PC-3 (cell line): ENCODE measurements around the gene PDLIM7. TPM values are rescaled to one million over a fixed set of nuclear protein-coding genes. Genes with fewer than 3 reads are reported as not detected.

Experiments
- ATAC-seq: fragments of 200-7000 bp; cut with Tn5 transposase; 2 replicates; pipeline ENCODE4 v1.9.1; 2020; ENCODE audit warnings: mild to moderate bottlenecking, moderate library complexity
- BruUV-seq: library from RNA; stranded (reverse); fragments of 400-500 nt; replicated peaks from 2 replicates; lab custom pipeline; 2021; lab: Mats Ljungman, UMichigan
- CTCF ChIA-PET: fragments of 300-600 bp; sonication (Branson Sonifier 250); formaldehyde crosslinking; loops from one replicate; lab custom pipeline; 2022; ENCODE audit warnings: antibody characterized with exemption; lab: Charles Lee
- POLR2A ChIA-PET: fragments of 300-600 bp; sonication (Branson Sonifier 250); formaldehyde crosslinking; loops from one replicate; lab custom pipeline; 2022; ENCODE audit warnings: antibody characterized with exemption; ENCODE audit not compliant: unreplicated experiment; lab: Charles Lee
- DNase-seq: peaks from one replicate; pipeline ENCODE4 v3.0.0-alpha.2; 2015
- H2AFZ ChIP-seq: fragments of 300-600 bp; sonication (generic); 2 replicates; pipeline ENCODE4 v1.6.0; 2016; ENCODE audit warnings: antibody characterized with exemption, low read length
- H3F3A ChIP-seq: fragments of 300-600 bp; sonication (generic); one replicate; pipeline ENCODE4 v1.6.0; 2017; ENCODE audit warnings: antibody characterized with exemption, low read length, control low read depth, mild to moderate bottlenecking; ENCODE audit not compliant: unreplicated experiment
- H3K27ac ChIP-seq: fragments of 300-600 bp; sonication (generic); 2 replicates; pipeline ENCODE4 v1.5.1; 2016; ENCODE audit warnings: mild to moderate bottlenecking, low read length
- H3K27me3 ChIP-seq: fragments of 300-600 bp; sonication (generic); 2 replicates; pipeline ENCODE4 v1.6.1; 2016; ENCODE audit warnings: low read length, mixed read lengths
- H3K36me3 ChIP-seq: fragments of 300-600 bp; sonication (generic); 2 replicates; pipeline ENCODE4 v1.6.1; 2016; ENCODE audit warnings: low read depth, mixed run types, low read length, mixed read lengths
- H3K4me1 ChIP-seq: fragments of 300-600 bp; sonication (generic); 2 replicates; pipeline ENCODE4 v1.5.1; 2016; ENCODE audit warnings: low read length; ENCODE audit not compliant: insufficient read depth
- H3K4me2 ChIP-seq: fragments of 300-600 bp; sonication (generic); 2 replicates; pipeline ENCODE4 v1.6.0; 2016; ENCODE audit warnings: low read length
- H3K4me3 ChIP-seq: fragments of 300-600 bp; sonication (generic); 2 replicates; pipeline ENCODE4 v1.5.1; 2016; ENCODE audit warnings: mild to moderate bottlenecking, low read length, mixed read lengths
- H3K79me2 ChIP-seq: fragments of 300-600 bp; sonication (generic); 2 replicates; pipeline ENCODE4 v1.6.1; 2017; ENCODE audit warnings: low read length, mixed read lengths
- H3K9ac ChIP-seq: fragments of 300-600 bp; sonication (generic); 2 replicates; pipeline ENCODE4 v1.6.0; 2016; ENCODE audit warnings: mild to moderate bottlenecking, low read length
- H3K9me2 ChIP-seq: fragments of 300-600 bp; sonication (generic); replicated peaks from 2 replicates; pipeline ENCODE4 v1.6.1; 2016; ENCODE audit warnings: mixed run types, low read length, mixed read lengths
- H3K9me3 ChIP-seq: fragments of 300-600 bp; sonication (generic); 2 replicates; pipeline ENCODE4 v1.6.1; 2016; ENCODE audit warnings: low read length, mixed read lengths
- H4K20me1 ChIP-seq: fragments of 300-600 bp; sonication (generic); 2 replicates; pipeline ENCODE4 v1.6.1; 2016; ENCODE audit warnings: low read length, mixed read lengths
- CTCF ChIP-seq: fragments of 300-600 bp; sonication (generic); conservative IDR thresholded peaks from 2 replicates; pipeline ENCODE4 v1.5.1; 2017; ENCODE audit warnings: antibody characterized with exemption, low read depth, mild to moderate bottlenecking, low read length
- EZH2 ChIP-seq: fragments of 300-600 bp; sonication (generic); IDR thresholded peaks from one replicate; pipeline ENCODE4 v1.6.1; 2017; ENCODE audit warnings: antibody characterized with exemption, mild to moderate bottlenecking, low read length; ENCODE audit not compliant: unreplicated experiment
- EZH2phosphoT487 ChIP-seq: fragments of 300-600 bp; sonication (generic); IDR thresholded peaks from 2 replicates; pipeline ENCODE4 v1.6.1; 2018; ENCODE audit warnings: mild to moderate bottlenecking, antibody characterized with exemption, low read length, borderline replicate concordance
- intact Hi-C: fragments of 100-400 bp; cut with micrococcal nuclease; formaldehyde crosslinking; loops from 2 replicates; pipeline ENCODE4 v1.9.0; 2023
- total RNA-seq: library from RNA; depleted of rRNA; stranded (reverse); fragments of >200 nt; gene quantifications from 2 replicates; pipeline ENCODE4 v1.2.3, GENCODE V29; 2014

The PDLIM7 gene
- total RNA-seq, 1 experiment from 2014 or later: 159 TPM

GRCh38 chr5:177479774-177480173 lies 17.6 kb downstream of the PDLIM7 start:
- no TSS peak for BruUV-seq
- H3K4me2 ChIP-seq: no peak overlapping the region
- no peaks in the 10 kb centered on the region for H3K27me3 ChIP-seq
- H3K79me2 ChIP-seq: no peaks in the 10 kb centered on the region
- no peaks in the 10 kb centered on the region for H3K9me2 ChIP-seq
- ChIA-PET POLR2A (no interaction called here), CTCF (no interaction called here)
- H3K9ac ChIP-seq: no peak overlapping the region
- DNase-seq (peak; percentile 1), ATAC-seq (no peak)
- TF ChIP-seq EZH2phosphoT487: no peak
- no peak for TF ChIP-seq CTCF
- no peak for TF ChIP-seq EZH2
- intact Hi-C loops: no loop called here
- no peak overlapping the region for H2AFZ ChIP-seq
- no peaks in the 10 kb centered on the region for H3K4me1 ChIP-seq
- H3K27ac ChIP-seq: no peak overlapping the region
- H3K9me3 ChIP-seq: no peaks in the 10 kb centered on the region
- H3F3A ChIP-seq: peaks cover 3% of the 10 kb centered on the region
- no peaks in the 10 kb centered on the region; the same call in 1 of the 2 replicates for H3K36me3 ChIP-seq
- H4K20me1 ChIP-seq: no peaks in the 10 kb centered on the region
- no peak overlapping the region for H3K4me3 ChIP-seq

- no peak overlapping the region for H3K4me2 ChIP-seq
- no TSS peak for BruUV-seq
These were observed 18.4 kb downstream of the PDLIM7 start for GRCh38 chr5:177478711-177479646.

More at GRCh38 chr5:177478711-177479646, 18.4 kb downstream of the PDLIM7 start:
- H3K9me2 ChIP-seq: no peaks in the 10 kb centered on the region
- intact Hi-C loops: no loop called here
- DNase-seq (no peak), ATAC-seq (no peak)
- no peak overlapping the region for H3K9ac ChIP-seq
- H3K4me1 ChIP-seq: no peaks in the 10 kb centered on the region
- H3K36me3 ChIP-seq: no peaks in the 10 kb centered on the region; the same call in 1 of the 2 replicates
- peaks cover 3% of the 10 kb centered on the region for H3F3A ChIP-seq
- no peaks in the 10 kb centered on the region for H3K79me2 ChIP-seq
- CTCF ChIA-PET: no interaction called here
- no peaks in the 10 kb centered on the region for H4K20me1 ChIP-seq
- no peak for TF ChIP-seq EZH2phosphoT487
- no peak for TF ChIP-seq EZH2
- TF ChIP-seq CTCF: no peak
- H2AFZ ChIP-seq: no peak overlapping the region
- H3K4me3 ChIP-seq: no peak overlapping the region
- no peak overlapping the region for H3K27ac ChIP-seq
- H3K9me3 ChIP-seq: no peaks in the 10 kb centered on the region
- H3K27me3 ChIP-seq: no peaks in the 10 kb centered on the region
- POLR2A ChIA-PET: no interaction called here
